GM19035 (cell line): ENCODE measurements around the gene ZFP36L2.
A peak's percentile ranks its signal among the peaks of the same experiment; 100 is the strongest.

Experiments
- ATAC-seq: cut with Tn5 transposase; IDR thresholded peaks from one replicate; pipeline ENCODE4 v1.9.1; 2021; ENCODE audit not compliant: unreplicated experiment

The ZFP36L2 gene

DNA sequence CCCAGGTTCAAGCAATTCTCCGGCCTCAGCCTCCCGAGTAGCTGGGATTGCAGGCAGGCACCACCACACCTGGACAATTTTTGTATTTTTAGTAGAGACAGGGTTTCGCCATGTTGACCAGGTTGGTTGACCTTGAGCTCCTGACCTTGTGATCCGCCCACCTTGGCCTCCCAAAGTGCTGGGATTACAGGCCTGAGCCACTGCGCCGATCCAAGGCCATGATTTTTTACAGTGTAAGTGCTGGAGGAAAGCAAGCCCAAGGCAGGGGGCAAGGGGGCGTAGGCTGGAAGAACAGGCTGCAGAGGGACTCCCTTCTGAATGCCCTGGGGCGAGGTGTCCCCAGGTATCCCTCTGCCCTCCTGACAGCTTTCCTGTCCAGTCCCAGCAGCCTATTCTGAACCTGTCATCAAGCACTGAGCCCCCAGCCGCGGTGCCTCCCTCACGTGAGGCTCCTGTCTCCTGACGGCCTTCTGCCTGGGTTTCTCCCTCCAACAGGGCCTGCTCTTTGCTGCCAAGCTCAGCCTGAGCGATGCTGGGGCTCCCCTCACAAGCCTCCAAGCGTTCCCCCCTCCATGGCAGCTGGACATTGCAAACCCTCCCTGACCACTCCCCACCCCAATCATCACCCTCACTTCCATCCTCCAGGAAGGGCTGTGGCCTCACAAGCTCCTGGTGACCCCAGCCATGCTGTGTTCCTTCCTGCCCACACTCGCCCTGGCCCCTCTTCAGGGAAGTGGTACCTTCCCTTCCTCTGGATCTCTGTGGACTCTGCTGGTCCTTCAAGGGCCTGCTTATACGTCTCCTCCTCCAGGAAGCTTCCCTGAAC, 37.6 kb downstream of the ZFP36L2 start:
- no peak for ATAC-seq

DNA sequence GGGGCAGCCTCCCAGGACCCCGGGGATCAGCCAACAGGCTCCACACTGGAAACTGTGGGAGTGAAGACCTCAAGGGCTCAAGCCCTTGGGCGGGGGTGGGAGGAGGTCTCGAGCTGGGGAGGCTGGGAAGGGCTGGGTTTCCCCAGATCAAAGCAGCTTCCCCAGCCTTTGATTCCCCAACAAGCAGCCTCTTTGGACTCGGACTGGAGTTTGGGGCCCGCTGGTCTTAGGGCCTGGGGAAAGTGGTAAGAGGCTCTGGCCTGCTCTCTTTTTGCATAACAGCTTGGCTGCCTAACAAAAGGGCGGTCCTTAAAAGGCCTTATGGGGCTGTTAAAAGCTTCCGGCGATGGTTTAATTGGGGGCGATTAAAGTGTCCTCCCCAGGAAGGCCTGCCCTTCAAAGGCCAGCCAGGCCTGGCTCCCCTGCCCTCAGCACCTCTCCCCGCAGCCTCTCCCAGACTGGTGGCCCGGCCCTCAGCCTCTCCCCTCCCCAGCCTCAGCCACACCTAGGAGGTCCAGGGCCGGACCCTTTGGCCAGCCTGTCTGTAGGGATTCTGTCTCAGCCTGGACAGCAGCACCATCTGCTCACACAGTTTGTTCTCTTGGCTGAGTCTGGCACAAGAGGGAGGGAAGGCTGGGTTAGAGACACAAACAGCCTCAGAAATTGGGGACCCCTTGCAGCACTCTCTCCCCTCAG, 39.6 kb downstream of the ZFP36L2 start:
- ATAC-seq, result no peak

DNA sequence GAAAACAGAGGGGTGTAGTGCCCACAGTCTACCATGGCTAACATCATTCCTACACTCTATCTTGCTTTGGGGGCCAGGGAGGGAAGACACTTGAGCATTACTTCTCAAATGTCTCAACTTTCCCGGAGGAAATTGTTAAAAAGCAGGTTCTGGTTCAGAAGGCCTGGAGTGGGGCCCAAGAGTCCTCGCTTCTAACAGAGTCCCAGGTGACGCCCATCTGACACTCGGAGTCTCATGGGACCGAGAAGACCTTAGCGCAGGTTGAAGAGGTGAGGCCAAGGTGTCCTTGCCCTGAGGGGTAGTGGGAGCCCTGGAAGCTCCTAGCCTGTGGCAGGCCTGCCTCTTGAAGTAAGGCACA, 40.1 kb downstream of the ZFP36L2 start:
- ATAC-seq, result no peak

DNA sequence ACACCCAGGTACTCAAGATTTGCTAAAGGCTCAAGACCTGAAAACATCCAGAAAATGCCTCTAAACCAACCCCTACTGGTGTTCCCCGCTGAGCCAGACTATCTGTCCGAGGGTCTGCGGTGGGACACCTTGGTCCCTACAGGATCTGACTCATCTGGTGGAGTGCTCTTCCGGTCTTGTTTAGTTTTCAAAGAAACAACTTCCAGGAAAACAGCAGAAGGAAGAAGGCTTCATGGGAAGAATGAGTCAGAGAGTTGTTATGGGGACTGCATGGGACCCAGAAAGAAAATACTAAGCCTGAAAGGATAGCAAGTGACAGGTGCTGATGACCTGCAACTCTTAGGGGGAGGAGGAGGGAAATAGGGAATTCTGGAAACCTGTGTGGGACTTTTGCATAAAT, 41.3 kb downstream of the ZFP36L2 start:
- ATAC-seq, result no peak

DNA sequence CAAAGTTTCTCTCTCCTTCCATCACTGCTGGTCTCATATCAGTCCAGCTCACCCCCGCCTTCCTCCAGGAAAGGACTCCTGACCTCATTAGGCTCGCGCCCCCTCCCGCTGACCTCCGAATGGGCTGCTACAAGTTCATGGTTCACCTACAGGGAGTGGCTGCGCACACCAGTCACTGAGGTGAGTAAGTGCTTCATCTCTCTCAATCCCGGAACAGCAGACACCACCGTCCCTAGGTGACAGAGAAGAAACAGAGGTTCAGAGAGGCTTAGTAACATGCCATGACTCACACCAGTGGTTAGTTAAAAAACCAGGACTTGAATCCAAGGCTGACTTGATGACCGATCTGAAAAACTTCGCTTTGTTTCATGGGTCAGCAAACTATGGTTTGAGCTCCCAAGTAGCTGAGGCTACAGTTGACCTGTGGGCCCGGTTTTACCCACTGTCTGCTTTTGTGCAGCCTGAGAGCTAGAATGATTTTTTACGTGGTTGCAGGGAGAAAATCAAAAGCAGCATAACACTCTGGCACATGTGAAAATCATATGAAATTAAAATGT, 42.0 kb downstream of the ZFP36L2 start:
- no peak for ATAC-seq

DNA sequence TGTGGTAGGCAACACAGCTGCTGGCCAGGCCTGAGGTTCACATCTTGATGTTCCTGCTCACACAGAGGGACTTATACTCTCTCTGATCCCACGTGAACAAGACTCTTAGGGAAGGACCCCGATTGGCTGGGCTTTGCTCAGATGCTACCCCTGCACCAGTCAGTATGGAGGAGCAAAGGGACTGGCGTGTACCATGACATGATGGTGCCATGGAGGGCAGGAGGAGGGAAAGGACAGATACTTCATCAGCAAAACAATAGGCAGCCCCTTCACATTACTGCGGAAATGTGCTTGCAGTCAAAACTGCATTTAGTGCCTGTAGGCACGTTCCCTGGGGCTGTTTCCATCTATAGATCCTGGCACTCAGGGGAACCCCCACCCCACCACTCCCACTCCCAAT, 42.7 kb downstream of the ZFP36L2 start:
- no peak for ATAC-seq

DNA sequence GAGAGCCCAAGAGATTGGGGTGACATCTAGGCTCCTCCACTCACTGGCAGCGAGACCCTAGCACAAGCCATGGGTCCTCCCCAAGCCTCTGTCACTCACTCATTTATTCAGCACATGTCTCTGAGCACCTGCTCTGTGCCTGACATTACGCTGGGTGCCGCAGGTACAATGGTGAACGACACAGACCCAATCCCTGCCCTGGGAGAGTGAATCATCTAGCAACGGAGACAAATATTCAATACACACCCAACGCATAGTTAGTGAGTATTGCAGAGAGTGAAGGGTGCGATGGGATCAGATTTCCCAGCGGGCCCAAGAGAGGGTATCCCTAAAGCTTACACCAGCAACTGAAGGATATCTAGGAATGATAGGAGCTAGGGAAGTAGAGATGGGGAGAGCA, 45.5 kb downstream of the ZFP36L2 start:
- no peak for ATAC-seq

DNA sequence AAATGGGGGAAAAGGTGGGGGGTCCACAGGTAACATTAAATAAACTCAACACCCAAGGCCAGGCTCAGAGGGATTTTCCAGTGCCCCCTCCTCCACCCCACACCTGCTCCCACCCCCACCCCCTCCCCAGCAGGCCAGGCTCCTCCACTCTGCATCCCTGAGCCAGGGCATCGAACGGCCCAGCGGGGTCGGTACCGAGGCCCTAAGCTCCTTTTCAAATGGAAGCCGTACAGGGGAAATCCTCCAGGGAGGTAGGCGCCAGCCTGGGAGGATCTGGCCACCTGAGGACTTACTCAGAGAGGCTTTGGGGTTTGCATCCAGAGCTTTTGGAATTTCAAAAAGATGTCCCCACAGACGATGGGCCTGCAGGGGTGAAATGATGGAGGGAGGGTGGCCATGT, 46.5 kb downstream of the ZFP36L2 start:
- ATAC-seq, result no peak

DNA sequence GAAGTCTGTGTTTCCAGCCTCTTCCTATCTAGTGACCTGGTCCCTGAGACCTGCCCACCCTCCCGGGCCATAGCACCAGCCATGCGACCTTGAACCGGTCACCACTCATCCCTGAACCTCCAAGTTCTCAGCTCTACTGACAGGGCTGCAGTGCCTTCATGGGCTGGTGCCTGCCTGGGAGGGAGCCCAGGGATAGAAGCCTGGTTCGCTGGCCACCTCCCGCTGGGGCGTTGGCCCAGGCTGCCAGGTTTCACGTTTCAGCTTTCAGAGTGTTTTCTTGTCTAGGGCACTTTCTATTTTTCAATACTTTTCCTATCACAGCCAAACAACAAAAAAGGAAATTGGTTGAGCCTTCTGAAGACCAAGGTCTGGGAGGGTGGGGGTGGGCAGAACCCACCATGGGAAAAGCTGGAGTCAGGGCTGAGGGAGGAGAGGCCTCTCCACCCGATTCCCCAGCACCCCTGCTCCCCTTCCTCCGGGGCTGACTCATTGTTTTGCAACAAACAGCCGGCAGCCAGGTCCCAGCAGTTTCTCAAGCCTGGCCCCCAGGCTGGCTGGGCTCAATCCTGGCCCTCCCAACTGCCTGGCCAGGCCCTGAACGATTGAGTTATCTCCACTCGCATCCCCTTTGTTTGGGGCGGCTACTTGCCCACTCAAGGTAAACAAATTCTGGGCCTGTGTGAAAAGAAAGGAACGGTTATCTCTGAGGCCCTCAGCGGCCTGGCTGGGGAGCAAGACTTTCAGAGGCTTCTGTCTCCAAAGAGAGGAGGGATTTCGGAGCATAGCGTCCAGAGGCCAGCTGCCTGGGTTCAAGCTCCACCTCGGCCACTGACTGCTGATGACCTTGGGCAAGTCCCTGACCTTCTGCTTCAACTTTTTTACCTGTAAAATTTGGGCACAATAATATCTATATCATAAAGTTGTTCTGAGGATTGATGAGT, 47.5 kb downstream of the ZFP36L2 start:
- ATAC-seq, result no peak

DNA sequence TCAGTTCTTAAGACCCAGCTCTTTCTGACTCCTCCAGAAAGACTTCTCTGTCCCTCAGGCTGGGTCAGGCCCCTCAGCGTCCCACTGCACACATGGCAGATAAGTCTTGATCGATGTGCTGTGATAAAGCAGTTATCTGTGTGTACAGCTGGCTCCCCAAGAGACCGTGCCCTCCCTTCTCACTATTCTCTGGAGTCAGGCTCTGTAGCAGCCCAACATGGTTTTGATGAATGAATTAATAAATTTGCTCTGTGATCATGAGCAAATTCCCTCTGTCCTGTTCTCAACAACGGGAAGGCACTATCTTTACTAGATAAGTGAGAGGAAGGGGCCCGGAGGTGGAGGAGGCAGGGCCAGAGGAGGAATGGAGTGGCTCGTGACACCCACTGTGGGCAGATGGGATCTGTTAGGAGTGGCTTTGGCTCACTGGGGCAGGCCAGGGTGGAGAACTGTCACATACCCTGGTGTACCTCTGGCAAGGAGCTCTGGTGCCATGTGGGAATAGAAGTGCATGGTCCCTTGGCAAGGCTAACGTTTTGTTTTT, 48.3 kb downstream of the ZFP36L2 start:
- no peak for ATAC-seq

DNA sequence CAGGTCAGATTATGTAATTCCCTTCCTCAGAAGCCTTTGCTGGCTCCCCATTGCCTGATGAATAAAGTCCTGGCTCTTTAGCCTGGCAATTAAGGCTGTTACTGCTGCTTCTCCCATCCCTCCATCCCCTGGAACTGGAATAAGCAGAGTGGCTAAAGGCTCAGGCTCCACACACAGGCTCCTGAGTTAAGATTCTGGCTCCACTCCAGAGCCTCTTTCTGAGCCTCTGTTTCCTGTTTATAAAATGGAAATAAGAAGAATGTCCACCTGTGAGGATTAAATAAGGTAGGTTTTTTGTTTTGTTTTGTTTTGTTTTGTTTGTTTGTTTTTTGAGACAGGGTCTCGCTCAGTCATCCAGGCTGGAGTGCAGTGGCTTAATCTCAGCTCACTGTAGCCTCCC, 50.0 kb downstream of the ZFP36L2 start:
- no peak for ATAC-seq

DNA sequence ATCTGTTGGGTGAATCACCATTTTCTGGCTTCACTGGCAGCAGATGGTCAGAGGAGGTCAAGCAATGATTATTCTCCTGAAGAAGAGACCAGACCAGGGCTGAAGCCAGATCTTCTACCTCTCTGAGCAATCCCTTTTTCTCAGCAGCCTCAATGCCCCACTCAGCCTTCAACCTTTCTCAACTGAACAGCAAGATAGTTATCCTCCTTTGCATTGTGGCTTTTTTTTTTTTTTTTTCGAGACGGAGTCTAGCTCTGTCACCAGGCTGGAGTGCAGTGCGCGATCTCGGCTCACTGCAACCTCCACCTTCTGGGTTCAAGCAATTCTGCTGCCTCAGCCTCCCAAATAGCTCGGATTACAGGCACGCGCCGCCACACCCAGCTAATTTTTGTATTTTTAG, 50.5 kb downstream of the ZFP36L2 start:
- ATAC-seq, result no peak

DNA sequence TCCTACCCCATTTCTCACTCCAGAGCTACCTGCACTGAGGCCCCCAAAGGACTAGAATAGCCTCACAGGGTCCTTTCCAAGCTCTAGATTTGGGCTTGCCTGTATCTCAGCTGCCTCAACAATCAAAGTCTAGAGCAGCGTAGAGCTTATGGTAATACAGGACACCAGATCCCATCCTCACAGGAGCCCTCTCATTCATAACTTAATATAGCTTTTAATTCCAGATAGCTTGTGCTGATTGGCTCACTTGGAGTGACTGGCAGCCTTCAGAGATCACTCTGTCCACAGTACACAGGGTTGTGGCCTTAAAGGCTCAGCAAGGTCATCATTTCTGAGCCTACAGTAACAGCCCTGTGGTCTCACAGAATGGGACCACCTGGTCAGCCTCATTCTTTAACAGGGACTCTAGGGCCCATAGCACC, 51.4 kb downstream of the ZFP36L2 start:
- ATAC-seq, result peak; percentile 5

DNA sequence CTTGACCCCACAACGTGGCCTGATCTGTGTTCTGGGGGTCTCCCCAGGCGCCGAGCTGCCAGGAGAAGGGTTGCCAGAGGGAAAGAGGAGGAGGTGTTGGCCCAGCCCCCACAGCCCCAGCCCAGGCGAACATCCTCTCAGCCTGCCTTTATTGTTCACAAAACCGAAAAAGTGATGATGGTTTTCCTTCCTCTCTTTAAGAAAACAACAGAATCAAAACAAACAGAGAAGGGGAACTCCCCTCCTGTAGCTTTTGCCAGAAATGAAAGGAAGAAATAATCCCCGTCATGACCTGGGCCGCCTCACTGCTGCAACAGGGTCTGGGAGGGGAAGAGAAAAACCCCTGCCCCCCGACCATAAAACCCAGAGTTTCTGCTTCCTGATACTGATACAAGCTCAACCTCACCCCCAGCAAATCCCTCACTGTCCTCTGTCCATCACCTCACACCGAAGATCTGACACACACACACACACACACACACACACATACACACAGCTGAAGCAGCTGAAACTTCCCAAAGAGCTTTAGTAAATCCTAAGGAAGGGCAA, 52.0 kb downstream of the ZFP36L2 start:
- peak; percentile 82 for ATAC-seq
